HG03521 (cell line): ENCODE measurements around the gene FOXD4L1.
A peak's percentile ranks its signal among the peaks of the same experiment; 100 is the strongest.
"Not testable (repeated sequence)": the region's sequence is repeated elsewhere in the genome, so short reads cannot be mapped to it uniquely, and the experiment has no call there.

Experiments
- ATAC-seq: cut with Tn5 transposase; IDR thresholded peaks from one replicate; pipeline ENCODE4 v1.9.1; 2021; ENCODE audit warnings: mild to moderate bottlenecking, moderate library complexity; ENCODE audit not compliant: unreplicated experiment

FOXD4L1 gene

DNA sequence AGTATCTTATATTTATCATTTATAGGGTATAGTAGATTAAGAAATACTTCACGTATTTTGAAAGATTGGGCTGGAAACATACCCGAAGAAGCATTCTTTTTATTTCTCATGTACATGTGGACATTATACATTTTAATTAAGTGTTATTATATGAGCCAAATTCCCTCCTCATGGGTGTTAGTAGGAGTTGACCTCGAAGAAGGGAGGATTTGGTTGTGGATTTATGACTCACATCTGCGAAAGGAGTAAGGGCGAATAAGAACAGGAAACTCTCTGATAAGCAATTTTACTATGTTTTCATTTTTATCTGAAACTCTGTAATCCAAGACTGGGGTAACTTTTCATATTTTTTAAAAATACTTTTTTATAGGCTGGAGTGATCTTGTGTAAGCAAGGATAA lies 23.0 kb downstream of the FOXD4L1 start:
- not testable (repeated sequence) for ATAC-seq

DNA sequence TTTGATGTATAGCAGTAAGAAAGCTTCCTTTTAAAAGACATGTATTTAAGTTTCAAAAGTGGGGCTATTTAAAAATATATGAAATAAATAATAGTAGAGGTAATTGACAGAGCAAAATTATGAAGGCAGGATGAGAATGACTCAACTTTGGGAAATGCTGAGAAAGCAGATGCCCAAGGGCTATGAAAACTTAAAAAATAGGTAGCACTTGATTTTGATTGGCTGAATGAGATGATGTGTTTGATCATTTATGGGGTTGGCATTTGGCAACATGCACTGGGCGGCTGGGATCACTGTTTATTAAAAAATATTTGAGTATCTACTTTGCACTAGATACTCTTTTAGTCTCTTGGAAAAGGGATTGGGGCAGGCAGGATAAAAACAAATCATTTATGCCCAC lies 26.5 kb downstream of the FOXD4L1 start:
- not testable (repeated sequence) for ATAC-seq

DNA sequence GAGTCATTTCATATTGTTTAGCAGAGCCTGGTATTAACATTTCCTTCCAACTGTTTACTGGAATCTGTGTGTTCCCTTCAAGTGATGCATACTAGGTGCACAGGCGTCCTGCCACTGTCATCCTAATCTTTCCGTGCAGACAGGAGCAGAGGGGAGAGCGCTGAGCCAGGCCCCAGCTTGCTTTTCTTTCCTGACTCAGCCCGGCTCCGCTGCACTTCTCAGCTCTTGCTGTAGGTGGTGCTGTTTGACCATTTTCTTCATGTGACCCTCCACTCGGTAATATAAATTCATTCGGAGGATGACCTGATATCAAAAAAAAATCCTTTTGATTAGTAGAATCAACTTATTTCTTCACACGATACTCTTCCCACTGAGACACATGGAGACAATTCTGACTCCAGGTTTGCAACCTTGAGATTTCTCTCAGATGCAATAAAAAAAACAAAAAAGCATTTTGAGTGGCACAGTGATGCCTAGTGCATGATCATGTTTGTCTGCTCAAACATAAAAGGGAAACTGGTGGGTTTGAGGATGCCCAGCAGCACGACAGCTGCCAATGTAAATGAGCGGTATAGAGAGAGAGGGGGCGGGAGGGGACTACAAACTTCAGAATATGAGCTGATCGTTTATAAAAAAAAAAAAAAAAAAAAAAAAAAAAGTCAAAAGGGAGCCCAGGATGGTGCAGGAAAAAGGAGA lies 29.0 kb downstream of the FOXD4L1 start:
- ATAC-seq: peak; percentile 79

DNA sequence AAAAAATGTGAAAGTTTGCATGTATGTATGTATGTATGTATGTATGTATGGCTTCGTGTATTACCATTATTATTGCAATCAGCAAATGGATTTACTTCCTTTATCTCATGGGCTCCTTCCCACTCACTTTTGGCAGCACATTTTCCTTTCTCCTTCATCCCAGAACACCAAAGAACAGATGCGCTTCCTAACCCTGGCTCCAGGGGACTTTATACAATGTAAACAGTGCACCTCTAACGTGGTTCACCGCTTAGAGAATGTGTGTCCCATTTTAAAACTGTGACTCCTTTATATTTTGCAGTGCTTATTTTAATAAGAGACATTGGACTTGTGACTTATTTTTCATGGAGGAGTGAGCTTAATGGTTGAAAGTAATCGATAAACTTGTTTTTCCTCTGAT lies 29.7 kb downstream of the FOXD4L1 start:
- ATAC-seq: not testable (repeated sequence)

DNA sequence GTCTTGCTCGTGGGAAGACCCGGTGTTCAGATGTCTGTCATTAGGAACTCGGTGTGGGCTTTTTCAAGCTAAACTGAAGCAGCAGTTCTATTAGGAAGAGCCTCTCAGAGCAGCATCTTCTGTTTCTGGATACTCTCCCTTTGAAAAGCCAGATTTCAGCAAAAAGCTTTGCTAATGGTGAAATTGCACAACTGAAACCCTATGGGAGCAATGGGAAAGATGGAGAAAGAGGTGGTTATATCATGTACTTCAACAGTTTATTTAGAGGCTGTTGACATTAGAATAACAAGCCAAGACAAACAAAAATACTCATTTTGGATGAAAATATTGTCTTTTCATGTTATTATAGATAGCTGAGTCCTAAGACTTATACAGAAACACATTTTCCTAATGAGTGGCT lies 30.4 kb downstream of the FOXD4L1 start:
- not testable (repeated sequence) for ATAC-seq

DNA sequence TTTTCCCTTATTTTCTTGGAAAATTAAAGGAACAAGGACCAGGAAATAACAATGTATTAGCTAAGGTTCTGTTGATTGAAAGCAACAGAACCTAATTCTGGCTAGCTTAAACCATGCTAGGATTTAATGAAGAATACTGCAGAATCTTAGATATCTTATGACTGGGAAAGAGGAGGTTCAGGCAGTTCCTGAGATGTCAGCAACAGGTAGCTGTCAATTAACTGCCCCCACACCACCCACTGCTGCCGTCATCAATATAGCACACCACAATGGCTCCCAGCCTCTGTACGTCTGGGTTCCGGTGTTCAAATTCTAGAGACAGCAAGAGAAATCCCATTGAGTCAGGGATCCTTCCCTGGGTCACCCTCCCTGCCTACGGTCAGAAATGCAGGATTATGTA lies 34.5 kb downstream of the FOXD4L1 start:
- ATAC-seq: not testable (repeated sequence)

DNA sequence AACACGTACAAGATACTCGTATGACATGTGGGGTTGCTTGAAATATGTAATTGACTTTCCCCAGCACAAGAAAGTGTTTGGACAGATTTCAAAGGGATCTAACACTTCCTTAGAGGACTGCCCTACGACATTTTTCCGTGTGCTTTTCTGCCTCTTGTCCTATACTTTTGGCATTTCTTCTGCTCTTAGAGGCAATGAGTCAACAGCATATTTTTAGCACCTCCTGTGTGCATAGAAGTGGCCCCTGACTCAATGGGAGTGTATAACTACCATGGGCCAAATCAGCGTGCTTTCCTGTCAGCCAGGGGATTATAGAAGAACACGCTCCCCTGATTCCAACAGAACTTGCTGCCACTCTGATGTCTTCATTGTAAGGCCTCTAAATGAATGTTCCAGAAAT lies 38.1 kb downstream of the FOXD4L1 start:
- not testable (repeated sequence) for ATAC-seq

DNA sequence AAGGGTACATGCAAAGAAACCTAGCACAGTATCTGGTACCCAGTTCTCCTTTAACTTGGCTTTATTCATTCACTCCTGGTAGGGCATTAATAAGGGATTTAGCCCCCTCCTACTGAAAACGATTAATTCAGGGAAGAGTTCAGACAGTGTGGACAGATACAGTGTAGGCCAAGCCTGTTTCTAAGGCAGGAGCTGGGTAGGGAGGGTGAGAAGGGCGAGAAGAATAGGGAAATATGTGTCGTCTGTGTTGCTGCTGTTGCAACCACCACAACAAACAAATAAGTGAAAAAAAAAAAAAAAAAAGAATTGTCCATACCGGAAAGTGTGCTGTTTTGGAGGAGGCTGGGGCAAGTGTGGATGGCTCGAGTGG lies 42.4 kb downstream of the FOXD4L1 start:
- not testable (repeated sequence) for ATAC-seq

DNA sequence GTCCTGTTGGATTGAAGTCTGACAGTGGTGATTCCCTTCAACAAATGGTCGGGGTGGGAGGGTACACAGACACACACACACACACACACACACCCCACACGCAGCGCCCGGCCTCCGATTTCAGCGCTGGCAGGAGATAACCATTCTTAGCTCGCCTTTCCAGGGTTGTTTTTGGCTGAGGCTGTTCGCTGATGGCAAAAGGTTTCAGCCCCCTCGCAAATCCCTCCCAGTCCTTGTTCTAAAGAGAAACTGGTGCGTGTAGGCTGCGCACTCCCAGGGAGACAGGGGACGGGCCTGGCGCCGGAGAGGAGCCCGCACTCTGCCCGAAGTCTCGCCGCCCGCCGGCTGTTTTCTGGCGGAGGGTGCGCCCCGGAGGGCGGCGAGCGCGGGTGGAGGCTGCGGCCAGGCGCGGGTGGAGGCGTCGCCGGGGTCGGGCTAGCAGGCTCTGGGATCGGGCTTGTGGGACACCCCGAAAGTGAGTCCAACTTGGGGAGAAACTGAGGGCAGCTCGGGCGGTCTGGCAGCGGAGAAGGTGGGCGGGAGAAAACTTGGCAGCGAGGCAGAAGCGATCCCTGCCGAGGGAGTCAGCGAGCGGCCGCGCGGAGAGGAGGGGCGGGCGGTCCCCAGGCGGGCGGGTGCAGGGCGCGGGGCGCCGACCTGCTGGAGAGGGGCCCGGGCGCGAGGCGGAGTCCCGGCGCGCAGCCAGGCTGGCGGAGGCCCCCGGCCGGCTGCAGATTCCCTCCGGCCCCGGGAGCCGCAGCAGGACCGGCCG lies 42.9 kb downstream of the FOXD4L1 start:
- not testable (repeated sequence) for ATAC-seq

DNA sequence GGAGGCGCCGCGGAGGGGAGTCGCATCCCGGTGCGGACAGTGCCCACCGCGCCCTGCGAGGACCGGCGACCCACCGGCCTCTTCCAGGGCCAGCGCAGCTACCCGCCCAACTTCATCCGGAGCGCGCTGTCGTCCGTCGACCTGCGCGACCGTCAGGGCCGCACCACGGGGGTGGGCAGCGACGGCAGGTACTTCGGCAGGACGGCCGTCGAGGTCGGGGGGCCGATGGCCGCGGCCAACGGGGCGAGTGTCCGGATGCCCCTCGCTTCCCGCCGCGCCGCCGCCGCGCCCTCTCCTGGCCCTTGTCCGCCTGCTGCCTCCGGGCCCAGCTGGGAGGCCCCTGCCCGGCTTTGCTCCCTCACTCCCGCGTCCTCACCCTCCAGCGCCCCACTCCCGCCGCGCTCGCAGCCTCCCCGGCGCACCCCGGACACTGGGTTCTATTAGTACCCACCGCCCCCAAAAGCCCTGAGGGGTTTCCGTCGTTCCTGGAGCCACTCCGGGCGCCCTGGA lies 43.6 kb downstream of the FOXD4L1 start:
- not testable (repeated sequence) for ATAC-seq

DNA sequence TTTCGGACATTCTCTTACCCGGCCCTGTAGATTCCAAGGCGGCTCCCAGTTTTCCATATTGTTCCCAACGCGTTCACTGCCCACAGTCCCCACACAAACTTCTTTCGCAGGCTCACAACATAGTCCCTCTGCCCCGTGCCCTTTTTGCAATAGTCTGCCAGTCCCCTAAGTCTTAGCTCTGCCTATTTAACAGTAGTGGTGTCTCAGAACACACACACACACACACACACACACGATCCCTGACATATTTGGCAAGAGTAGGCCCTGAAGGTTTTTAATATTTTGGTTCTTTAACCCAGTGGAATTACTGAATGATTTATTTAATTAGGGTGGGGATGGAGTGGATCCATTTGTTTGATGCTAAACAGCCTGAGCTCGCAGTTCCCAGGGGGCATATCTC lies 44.1 kb downstream of the FOXD4L1 start:
- not testable (repeated sequence) for ATAC-seq
